Tibial nerve (tissue), 4 donors: Measurements from ENCODE around the gene OXER1. TPM values are rescaled to one million over a fixed set of nuclear protein-coding genes. Genes with fewer than 3 reads are reported as not detected.

Experiments
- DNase-seq, 2 donors: peaks; one replicate each; pipeline ENCODE4 v3.0.0-alpha.2; 2019; ENCODE audit warnings: low spot score in 2 of 2
- H3K27ac ChIP-seq, 4 donors: fragments of 200-600 bp; sonication (generic) in 3 of 4; one replicate each; pipeline ENCODE4 v1.5.1; 2017 to 2019; ENCODE audit warnings: mild to moderate bottlenecking in 1 of 4
- H3K27me3 ChIP-seq, 2 donors: fragments of 200-600 bp; sonication (generic) in 1 of 2; one replicate each; pipeline versions ENCODE4 v1.5.1 to v1.6.0; 2017 to 2019
- H3K36me3 ChIP-seq, 3 donors: fragments of 200-600 bp; sonication (generic); one replicate each; pipeline ENCODE4 v1.5.1; 2018 to 2019
- H3K4me1 ChIP-seq, 4 donors: fragments of 200-600 bp; sonication (generic) in 3 of 4; one replicate each; pipeline ENCODE4 v1.5.1; 2017 to 2019
- H3K4me3 ChIP-seq, 4 donors: fragments of 200-600 bp; sonication (generic) in 3 of 4; one replicate each; pipeline ENCODE4 v1.5.1; 2017 to 2019; ENCODE audit warnings: mild to moderate bottlenecking in 1 of 4, moderate library complexity in 1 of 4
- H3K9me3 ChIP-seq, 4 donors: fragments of 200-600 bp; sonication (generic) in 3 of 4; one replicate each; pipeline ENCODE4 v1.5.1; 2017 to 2019
- CTCF ChIP-seq, 5 experiments: fragments of 200-600 bp in 3 of 5; fragments of 450-650 bp in 2 of 5; sonication (generic) in 3 of 5; IDR thresholded peaks; one replicate each; pipeline ENCODE4 v1.5.1; 2016 to 2019; ENCODE audit warnings: antibody characterized with exemption in 5 of 5, mild to moderate bottlenecking in 3 of 5, moderate library complexity in 2 of 5
- EP300 ChIP-seq, 2 donors: sonication (generic); formaldehyde crosslinking; IDR thresholded peaks; one replicate each; pipeline ENCODE4 v1.6.1; 2017; ENCODE audit warnings: antibody characterized with exemption in 2 of 2, mild to moderate bottlenecking in 1 of 2
- POLR2A ChIP-seq, 2 donors: fragments of 450-650 bp; IDR thresholded peaks; one replicate each; pipeline ENCODE4 v1.6.1; 2017; ENCODE audit warnings: antibody characterized with exemption in 2 of 2, mild to moderate bottlenecking in 2 of 2, moderate library complexity in 2 of 2
- WGBS, 2 donors: methylation state at CpG; one replicate each; pipeline ENCODE4 v1.1.5; 2018; 5-methylcytosine and 5-hydroxymethylcytosine counted together
- total RNA-seq, 4 donors: library from RNA; depleted of rRNA; stranded (reverse); fragments of >200 nt; gene quantifications; one replicate each; pipeline ENCODE4 v1.1.0, GENCODE V29; 2016

The OXER1 gene
- total RNA-seq, 4 donors from 2014 or later = 0.60 to 3.7 (median 1.3) TPM

DNA sequence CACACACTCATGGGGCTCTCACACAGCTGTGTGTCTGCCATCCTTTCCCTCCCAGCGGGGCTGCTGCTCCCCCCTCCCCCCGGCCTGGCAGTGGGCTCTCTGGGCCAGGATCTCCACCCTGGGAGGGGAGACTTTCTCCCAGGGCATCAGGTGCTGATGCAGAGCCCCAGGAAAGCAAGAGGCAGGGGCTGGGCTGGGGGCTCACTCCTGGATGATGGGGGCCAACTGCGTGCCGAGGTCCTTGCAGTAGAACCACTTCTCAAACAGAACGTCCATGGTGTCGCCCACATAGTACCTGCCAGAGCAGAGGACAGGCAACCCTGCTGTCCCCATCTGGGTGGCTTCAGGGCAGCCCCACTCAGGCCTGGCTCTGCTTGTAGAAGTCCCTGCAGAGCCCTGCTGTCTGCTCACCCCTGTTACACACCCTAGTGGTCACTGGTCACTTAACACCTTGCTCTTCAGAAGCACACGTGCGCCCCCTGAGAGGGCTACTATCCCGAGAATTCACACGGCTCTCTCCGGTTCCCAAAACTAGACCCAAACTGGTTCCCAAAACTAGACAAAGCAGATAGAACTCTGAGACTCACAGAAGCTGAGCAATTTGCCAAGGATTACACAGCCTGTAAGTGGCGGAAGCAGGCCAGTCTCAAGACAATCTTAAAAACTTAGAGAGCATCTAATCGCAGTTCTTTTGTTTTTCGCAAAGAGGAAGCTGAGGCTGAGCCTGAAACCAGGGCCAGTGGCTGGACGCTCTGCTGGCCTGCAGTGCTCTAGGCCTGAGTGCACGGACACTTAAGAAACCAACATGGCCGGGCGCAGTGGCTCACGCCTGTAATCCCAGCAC is 6.6 kb upstream of the OXER1 start:
- Histone ChIP-seq H3K4me1 (no peaks in the 10 kb centered on the region), H3K27me3 (no peaks in the 10 kb centered on the region), H3K36me3 (peaks cover 0 to 5% (median 0%) of the 10 kb centered on the region in 3 donors), H3K9me3 (no peaks in the 10 kb centered on the region), H3K27ac (peak overlapping the region in 1 of 4 donors; percentile 1), H3K4me3 (no peak overlapping the region)
- WGBS, 2 donors = 72 to 78% methylated on average over 15 to 19 of the region's 19 CpGs
- no peak for DNase-seq
- TF ChIP-seq CTCF (IDR thresholded peaks at IDR 0.05) (peak in 4 of 5 experiments; percentile 16 to 49 (median 30)), EP300 (IDR thresholded peaks at IDR 0.05) (no peak)

DNA sequence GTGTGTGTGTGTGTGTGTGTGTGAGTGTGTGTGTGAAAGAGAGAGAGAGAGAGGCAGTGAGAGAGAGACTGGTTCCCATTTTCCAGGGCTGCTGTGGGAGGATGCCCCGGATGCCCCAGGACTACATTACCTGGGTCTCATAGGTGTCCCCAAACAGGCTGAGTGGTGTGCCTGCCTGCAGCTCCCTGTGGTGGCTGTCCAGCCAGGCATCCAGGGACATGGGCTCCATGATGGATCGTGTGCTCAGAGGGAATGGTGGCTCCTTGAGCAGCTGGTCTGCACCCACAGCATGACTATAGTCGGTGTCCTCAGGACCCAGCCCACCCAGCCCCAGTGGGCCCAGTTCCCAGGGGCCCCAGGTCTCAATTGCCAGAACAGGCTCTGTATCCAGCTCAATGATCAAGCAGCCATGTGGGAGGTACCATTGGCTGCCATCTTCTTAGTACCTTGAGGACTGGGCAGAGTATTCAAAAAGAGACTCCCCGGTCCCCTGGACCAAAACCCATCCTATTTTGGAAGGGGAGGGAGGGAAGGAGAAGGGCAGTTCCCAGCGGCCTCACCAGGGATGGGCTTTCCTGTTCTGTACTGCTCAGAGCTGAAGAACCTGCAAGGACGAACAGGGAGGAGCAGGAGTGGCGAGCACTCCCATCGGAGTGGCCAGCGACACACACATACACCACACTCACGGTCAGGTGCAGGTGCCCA is 5.8 kb upstream of the OXER1 start:
- H3K36me3 ChIP-seq = peaks cover 0 to 9% (median 0%) of the 10 kb centered on the region in 3 donors
- DNase-seq = no peak
- 93% methylated on average over 7 to 8 of the region's 10 CpGs for WGBS, 2 donors
- no peaks in the 10 kb centered on the region for H3K4me1 ChIP-seq
- H3K9me3 ChIP-seq = no peaks in the 10 kb centered on the region
- no peak overlapping the region for H3K4me3 ChIP-seq
- H3K27ac ChIP-seq = no peak overlapping the region
- H3K27me3 ChIP-seq = no peaks in the 10 kb centered on the region
- TF ChIP-seq EP300 (IDR thresholded peaks at IDR 0.05) (no peak), POLR2A (IDR thresholded peaks at IDR 0.05) (no peak), CTCF (IDR thresholded peaks at IDR 0.05) (no peak)

DNA sequence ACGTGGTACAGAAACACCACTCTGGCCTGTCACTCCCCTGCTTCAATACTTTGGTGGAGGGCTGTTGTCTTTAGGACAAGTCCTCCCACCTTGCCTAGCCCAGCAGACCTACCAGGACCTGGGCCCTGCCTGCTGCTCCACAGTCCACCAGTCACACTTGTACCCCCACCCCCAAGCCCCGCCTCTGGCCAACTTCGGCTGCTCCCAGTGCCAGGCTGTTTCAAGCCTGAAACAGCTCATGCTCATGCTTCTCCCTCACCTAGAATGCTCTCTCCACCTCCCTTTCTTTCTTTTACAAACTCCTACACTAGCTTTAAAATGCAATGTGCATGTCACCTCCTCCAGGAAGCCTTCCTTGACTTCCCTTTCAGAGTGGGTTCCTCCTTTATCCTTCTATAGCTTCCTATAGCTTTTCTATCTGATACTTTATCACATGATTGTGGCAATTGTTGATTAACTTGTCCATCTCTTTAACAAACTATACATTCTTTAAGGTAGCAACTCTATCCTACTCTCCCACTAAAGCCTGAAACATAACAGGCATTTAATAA is 4.8 kb upstream of the OXER1 start:
- Histone ChIP-seq H3K27ac (no peak overlapping the region), H3K27me3 (no peaks in the 10 kb centered on the region), H3K4me1 (no peaks in the 10 kb centered on the region), H3K9me3 (no peaks in the 10 kb centered on the region), H3K36me3 (peaks cover 0 to 9% (median 0%) of the 10 kb centered on the region in 3 donors), H3K4me3 (no peak overlapping the region)
- TF ChIP-seq POLR2A (IDR thresholded peaks at IDR 0.05) (no peak), CTCF (IDR thresholded peaks at IDR 0.05) (no peak), EP300 (IDR thresholded peaks at IDR 0.05) (no peak)
- DNase-seq = no peak
- 65 to 67% methylated on average over 3 of the region's 3 CpGs for WGBS, 2 donors

DNA sequence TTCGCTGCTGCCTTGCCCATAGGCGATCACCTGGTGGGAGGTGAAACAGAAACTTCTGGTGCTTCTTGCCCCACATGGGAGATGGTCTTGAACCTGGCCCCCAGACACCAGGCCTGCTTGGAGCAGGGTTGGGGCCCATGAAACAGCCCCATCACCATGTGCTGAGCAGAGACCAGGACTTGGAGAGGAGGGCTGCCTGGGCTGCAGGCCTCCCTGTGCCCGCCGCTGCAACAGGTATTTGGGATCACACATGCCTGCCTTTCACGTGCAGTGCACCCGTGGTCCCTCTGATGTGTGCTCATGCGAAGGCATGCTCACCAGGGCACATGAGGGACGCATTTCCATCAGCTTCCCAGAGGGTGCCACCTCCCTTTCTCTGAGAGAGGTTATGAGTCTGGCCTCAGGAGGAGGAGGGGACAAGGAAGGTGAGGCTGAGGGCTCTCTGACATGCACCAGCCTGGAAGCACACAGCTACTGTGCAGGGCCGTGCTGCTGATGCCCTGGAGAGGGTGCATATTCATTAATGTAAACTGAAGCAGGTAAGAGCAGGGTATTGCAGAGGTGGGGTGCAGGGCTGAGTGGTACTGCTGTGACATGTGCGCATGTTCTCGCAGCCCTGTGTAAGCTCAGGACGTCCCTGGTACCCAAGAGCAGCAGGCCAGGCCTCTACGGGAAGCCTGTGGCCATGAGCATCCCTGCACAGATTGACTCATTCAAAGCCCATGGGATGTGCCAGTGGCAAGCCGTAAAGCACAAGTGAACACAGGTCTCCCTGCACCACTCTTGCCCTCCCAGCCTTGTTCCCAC is 4.2 kb upstream of the OXER1 start:
- DNase-seq = no peak
- 77 to 81% methylated on average over 11 to 12 of the region's 14 CpGs for WGBS, 2 donors
- H3K9me3 ChIP-seq = no peaks in the 10 kb centered on the region
- no peaks in the 10 kb centered on the region for H3K4me1 ChIP-seq
- H3K27me3 ChIP-seq = no peaks in the 10 kb centered on the region
- TF ChIP-seq POLR2A (IDR thresholded peaks at IDR 0.05) = no peak
- no peak for TF ChIP-seq CTCF (IDR thresholded peaks at IDR 0.05)
- TF ChIP-seq EP300 (IDR thresholded peaks at IDR 0.05) = no peak
- peaks cover 0 to 16% (median 0%) of the 10 kb centered on the region in 3 donors for H3K36me3 ChIP-seq
- no peak overlapping the region for H3K4me3 ChIP-seq
- H3K27ac ChIP-seq = no peak overlapping the region
